GM11168 (cell line): Measurements from ENCODE around the gene IQSEC1.
"Not testable (repeated sequence)": the region's sequence is repeated elsewhere in the genome, so short reads cannot be mapped to it uniquely, and the experiment has no call there.

Experiments
- in situ Hi-C: fragments of 300-500 bp; cut with MboI; formaldehyde crosslinking; loops from one replicate; pipeline ENCODE4 v1.12.0; 2022; ENCODE audit warnings: low sequenced_read_pairs; ENCODE audit not compliant: unreplicated experiment

IQSEC1 gene

DNA sequence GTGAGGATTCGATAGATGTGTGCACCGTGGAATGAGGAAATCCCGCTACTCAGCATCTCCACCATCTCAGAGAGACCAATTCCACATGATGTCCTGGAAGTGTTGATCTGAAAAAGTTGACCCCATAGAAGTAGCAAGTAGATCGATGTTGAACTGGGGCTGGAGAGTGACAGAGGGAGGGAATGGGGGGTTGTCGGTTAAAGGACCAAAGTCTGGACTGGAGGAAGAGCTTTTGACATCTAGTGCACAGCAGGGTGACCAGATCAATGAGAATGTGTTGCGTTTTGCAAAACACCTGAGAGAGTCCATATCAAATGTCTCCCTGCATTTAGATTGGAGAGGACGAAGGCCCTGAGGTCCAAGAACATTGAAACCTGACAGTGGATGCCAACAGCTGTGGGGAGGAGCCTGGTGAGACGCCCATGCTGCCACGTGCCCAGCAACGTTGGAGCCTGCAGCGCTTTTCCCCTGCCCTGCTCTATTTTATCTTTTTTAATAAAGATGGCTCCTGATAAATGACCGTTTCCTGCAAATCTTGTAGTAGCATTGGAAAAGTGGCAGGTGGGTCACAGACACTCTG lies 201.7 kb downstream of the IQSEC1 start:
- in situ Hi-C loops = loop anchor here (5.0 kb wide), 1 partner anchor 959 kb away; no protein-coding TSS in a partner anchor

DNA sequence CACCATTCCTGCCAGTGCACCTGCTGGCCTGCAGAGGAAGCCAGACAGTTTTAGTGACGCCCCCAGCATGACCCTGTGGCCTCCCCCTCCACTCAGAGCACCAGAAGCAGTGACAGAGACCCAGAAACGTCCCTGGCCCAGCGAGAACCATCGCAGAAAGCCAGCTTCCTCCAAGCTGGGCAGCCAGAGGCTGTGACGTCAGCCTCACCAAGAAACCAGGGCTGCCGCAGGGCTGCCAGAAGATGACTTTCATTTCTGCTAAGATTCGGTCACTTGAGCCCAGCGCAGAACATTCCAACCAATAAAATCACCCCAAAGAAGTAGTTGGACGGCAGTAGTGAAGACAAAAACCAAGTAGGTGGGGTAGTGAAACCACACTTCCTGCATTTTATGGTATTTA lies 202.3 kb downstream of the IQSEC1 start:
- in situ Hi-C loops = loop anchor here (5.0 kb wide), 1 partner anchor 959 kb away; no protein-coding TSS in a partner anchor

DNA sequence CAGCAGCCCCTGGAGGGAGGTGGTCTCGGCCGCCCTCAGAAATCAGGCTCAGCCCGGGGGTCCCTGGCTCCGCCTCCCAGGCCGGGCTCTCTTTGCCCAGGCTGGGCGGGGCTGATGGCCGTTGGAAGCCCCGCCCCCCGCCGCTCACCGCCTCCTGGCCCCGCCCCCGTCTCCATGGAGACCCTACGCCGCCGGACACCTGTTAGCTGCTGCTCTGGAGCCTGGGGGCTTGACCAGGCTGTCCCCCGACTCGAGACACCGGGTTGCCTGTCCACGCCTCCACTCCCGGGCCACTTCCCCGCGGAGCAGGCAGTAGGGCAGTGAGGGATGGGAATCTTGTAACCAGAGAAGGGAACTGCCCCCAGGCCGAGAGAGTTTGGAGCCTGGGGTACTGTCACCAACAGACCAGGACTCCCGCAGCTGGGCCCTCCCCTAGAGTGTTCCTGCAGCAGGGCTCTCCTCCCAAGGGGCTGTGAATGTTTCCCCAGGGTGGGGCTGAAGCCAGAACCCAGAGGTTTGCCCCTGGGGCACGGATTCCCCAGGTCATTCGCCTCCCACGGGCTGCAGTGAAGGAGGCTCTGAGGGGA lies 204.1 kb downstream of the IQSEC1 start:
- in situ Hi-C loops = no loop called here

DNA sequence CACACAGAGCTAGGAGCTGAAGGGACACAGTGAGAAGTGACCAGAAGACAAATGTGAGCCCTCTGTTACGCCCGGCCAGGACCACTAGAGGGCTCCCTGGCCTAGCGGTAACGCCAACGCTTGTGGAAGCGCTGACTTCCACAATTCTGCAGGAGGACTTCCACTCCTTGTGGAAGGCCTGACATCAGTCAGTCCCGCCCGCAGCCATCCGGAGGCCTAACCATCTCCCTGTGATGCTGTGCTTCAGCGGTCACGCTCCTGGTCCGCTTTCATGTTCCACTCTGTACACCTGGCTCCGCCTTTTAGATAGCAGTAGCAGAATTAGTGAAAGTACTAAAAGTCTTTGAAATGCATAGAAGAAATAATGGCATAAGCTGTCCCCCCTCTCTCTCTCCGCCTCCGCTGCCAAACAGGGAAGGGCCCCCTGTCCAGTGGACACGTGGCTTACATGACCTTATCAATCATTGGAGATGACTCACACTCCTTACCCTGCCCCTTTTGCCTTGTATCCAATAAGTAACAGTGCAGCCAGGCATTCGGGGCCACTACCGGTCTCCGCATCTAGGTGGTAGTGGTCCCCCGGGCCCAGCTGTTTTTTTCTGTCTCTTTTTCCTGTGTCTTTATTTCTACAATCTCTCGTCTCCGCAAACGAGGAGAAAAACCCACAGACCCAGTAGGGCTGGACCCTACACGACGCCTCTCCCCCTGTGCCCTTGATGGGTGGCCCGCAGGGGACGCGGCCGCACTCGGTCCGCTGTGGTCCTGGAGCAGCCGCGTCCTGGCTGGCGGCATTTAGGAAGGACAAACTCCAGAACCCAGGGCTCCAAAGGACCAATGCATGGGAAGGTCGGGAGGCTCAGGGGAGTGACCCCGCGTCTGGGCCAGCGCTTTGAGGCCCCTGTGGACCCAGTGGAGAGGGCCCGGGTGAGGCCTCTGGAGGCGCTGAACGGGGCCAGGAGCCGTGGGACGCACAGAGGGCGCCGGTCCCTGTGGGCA lies 204.9 kb downstream of the IQSEC1 start:
- in situ Hi-C loops = no loop called here

DNA sequence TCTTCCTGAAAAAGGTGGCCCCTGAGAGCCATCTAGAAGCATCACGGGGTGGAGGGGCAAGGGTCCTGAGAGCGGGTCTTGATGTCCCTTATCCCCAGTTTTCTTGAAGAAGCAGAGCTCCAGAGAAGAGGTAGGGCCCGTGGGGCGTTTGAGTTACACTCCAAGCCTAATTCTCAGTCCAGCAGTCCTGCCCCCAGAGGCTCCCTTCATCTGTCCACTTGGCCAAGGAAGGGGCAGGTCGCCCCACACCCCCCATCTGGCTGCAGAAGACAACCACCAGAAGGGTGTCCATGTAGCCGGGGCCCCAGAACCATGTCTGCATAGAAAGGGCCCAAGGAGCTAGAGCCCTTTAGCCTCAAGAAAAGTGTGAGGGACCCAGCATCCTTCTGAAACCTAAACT lies 206.4 kb downstream of the IQSEC1 start:
- in situ Hi-C loops = no loop called here

DNA sequence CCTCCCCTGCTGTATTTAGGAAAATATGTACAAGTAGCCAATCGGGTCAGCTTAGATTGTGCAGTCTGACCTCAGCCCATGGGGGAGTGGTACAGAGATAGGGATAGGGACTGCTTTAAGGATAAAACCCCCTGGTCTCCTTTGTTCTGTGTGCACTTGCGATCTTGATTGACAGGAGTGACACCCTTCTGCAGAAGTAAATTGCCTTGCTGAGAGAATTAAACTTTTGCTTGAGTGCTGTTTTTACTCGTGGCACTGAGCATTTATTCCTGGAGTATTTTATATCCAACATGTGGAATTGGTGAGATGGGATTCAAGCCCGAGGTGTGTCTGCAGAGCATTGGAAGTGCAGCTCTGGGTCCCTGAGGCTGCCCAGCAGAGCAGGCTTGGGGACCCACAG lies 208.0 kb downstream of the IQSEC1 start:
- in situ Hi-C loops = no loop called here

DNA sequence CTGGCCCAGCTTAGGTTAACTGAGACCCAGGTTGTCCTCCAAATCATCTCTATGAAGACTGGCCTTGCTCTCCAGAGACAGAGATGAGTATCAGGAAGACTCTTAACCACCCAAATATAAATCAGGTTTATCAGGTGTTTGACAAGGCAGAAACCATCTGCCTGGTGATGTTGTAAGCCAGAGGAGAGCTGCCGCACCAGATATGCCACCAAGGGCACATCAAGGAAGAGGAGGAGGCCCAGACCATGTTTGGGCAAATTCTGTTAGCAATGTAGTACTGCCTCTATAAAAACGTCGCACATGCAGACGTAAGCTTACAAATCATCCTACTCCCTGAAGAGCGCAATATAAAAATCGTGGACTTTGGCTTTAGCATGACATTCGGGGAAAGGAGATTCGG lies 210.8 kb downstream of the IQSEC1 start:
- in situ Hi-C loops = no loop called here

DNA sequence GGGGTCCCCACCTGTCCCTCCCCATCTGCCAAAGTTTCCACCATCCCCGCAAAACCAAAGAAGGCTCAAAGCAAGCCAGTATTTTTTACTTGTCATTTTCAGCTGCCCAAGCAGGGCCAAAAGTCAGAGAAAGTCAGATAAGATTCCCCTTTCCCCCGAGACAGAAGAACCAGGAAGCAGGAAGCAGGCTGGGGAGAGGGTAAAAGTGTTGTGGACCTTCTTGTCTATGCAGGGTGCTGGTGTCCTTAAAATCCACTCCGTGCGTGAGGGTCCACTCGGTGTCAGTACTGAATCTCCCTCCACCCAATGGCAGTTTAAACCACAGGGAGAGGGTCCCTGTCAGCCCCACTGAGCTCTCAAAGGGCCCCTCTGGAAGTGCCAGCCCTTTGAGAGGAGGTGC lies 211.6 kb downstream of the IQSEC1 start:
- in situ Hi-C loops = no loop called here

DNA sequence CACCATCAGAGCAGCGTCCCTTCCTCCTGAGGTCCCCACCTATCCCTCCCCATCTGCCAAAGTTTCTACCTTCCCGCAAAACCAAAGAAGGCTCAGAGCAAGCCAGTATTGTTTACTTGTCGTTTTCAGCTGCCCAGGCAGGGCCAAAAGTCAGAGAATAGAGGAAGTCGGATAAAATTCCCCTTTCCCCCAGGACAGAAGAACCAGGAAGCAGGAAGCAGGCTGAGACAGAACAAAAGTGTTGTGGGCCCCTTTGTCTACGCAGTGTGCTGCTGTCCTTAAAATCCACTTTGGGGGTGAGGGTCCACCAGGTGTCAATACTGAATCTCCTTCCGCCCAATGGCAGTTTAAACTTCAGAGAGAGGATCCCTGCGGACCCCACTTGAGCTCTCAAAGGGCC lies 213.4 kb downstream of the IQSEC1 start:
- in situ Hi-C loops = loop anchor here (5.0 kb wide), 1 partner anchor 37 kb away; no protein-coding TSS in a partner anchor

DNA sequence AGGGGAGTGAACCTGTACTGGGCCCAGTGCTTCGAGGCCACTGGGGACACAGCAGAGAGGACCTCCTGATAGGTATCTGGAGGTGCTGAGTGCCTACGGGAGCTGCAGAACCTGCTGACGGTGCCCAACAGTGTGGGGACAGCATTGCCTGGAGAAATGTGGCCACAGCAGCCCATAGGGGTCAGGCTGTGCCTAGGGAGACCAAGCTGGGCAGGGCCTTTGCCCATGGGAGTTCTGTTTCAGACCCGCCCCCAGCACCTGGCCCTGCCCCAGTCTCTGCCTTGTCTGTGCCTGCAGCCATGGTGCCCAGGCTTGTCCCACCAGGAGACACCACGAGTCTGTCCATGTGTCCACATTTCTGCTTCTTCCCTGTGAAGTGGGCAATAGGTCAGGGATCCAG lies 216.6 kb downstream of the IQSEC1 start:
- in situ Hi-C loops = loop anchor here (5.0 kb wide), 1 partner anchor 41 kb away; no protein-coding TSS in a partner anchor

DNA sequence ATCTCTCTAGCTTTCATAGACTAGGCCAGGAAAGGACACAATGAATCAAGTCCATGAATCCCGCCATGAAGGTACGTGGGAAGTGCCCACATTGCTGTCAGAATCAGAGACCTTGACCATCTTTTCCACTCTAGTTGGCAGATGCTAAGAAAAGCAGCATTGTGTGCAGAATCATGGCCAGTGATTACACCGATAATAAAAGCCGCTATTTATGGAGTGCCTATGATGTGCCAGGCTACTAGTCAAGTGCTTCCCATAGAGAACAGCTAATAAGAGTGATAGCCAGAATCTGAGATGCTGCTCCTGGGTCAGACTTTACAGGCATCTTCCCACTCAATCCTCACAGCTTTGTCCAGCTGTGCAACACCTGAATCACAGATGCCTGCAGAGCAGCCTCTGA lies 218.7 kb downstream of the IQSEC1 start:
- in situ Hi-C loops = no loop called here

DNA sequence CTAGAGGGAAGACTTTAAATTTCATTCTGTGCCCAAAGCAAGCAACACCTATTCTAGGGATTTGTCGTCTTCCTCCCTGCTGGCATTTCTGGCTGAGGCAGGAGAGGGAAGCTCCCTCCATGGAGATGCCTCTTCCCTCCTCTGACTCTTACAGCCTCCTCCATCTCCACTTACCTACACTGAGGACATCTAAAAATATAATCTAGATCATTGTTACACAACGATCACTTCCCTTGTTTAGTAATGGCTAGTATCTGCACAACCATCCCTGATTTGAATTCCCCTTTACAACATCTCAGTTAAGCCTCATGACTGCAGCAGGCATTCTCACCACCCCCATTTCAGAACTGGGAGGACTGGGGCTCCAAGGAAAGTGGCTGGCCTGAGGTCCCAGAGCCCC lies 219.4 kb downstream of the IQSEC1 start:
- in situ Hi-C loops = not testable (repeated sequence)

DNA sequence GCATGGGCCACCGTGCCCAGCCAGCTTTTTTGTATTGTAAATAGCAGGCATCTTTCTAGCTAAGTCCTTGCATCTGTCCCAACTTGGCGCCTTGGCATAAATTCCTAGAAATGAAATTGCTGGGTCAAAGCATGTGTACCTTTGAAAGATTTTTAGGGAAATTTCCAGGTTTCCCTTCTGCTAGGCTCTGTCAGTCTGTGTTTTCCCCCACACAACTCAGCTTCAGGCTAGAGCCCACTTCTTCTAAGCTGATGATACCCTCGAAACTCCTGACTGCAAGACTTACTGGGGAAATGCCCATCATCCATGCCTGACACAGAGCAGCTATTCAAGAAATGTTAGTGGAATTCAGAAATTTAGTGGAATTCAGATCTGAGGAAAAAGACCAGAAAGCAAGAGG lies 221.0 kb downstream of the IQSEC1 start:
- in situ Hi-C loops = no loop called here
